ENCODE data around the gene C4BPB. TPM values are rescaled to one million over a fixed set of nuclear protein-coding genes. Genes with fewer than 3 reads are reported as not detected.

C4BPB gene
- total and polyA plus RNA-seq, 10 donors: 0.24 to 1.4 (median 0.59) TPM; not detected in 1

GRCh38 chr1:207084701-207085180 is 3.9 kb upstream of the C4BPB start:
- no peaks in the 10 kb centered on the region for H3K27me3 ChIP-seq (replicated peaks in 1 of 7)
- H3K4me1 ChIP-seq: peaks cover 0 to 26% (median 10%) of the 10 kb centered on the region in 6 donors
- no peak overlapping the region for H3K27ac ChIP-seq
- H3K9me3 ChIP-seq: no peaks in the 10 kb centered on the region
- H3K36me3 ChIP-seq: peaks cover 0 to 27% (median 0%) of the 10 kb centered on the region in 6 donors
- DNase-seq: no peak
- no peak for TF ChIP-seq POLR2A (IDR thresholded peaks at IDR 0.05)
- peak in 1 of 3 donors; percentile 40 for TF ChIP-seq POLR2AphosphoS5 (IDR thresholded peaks at IDR 0.05)
- TF ChIP-seq CTCF (IDR thresholded peaks at IDR 0.05 in 8 of 11, conservative IDR thresholded peaks at IDR 0.05 in 3 of 11): peak; percentile 44 to 80 (median 74)
- H3K4me3 ChIP-seq: no peak overlapping the region
- intact Hi-C loops (cut with DNase I; ENCODE audit: low total_unique reads): loop anchor here (5.0 kb wide), 4 partner anchors 98 to 413 kb away; partner anchors contain the start of genes CD55 and CR1
- WGBS, 5 donors: 17 to 25% (median 21%) methylated on average over 8 of the region's 8 CpGs

- Histone ChIP-seq H3K9me3 (no peaks in the 10 kb centered on the region), H3K4me3 (no peak overlapping the region), H3K27me3 (replicated peaks in 1 of 7) (no peaks in the 10 kb centered on the region), H3K4me1 (peaks cover 0 to 28% (median 10%) of the 10 kb centered on the region in 6 donors), H3K27ac (no peak overlapping the region), H3K36me3 (peaks cover 0 to 15% (median 0%) of the 10 kb centered on the region in 6 donors)
- TF ChIP-seq CTCF (IDR thresholded peaks at IDR 0.05 in 8 of 11, conservative IDR thresholded peaks at IDR 0.05 in 3 of 11): no peak
- TF ChIP-seq POLR2AphosphoS5 (IDR thresholded peaks at IDR 0.05): no peak
- no peak for TF ChIP-seq POLR2A (IDR thresholded peaks at IDR 0.05)
- no peak for DNase-seq
- intact Hi-C loops (cut with DNase I; ENCODE audit: low total_unique reads): loop anchor here (5.0 kb wide), 2 partner anchors 96 to 411 kb away; partner anchors contain the start of gene CR1
- 79 to 96% (median 84%) methylated on average over 3 of the region's 3 CpGs for WGBS, 5 donors
Observed at GRCh38 chr1:207085887-207086286, 2.8 kb upstream of the C4BPB start.

- intact Hi-C loops (cut with DNase I; ENCODE audit: low total_unique reads): loop anchor here (5.0 kb wide), 2 partner anchors 94 to 409 kb away; partner anchors contain the start of gene CR1
- DNase-seq: no peak
- peaks cover 0 to 28% (median 10%) of the 10 kb centered on the region in 6 donors for H3K4me1 ChIP-seq
- 78 to 95% (median 87%) methylated on average over 2 of the region's 2 CpGs for WGBS, 5 donors
- H3K4me3 ChIP-seq: no peak overlapping the region
- no peaks in the 10 kb centered on the region for H3K27me3 ChIP-seq (replicated peaks in 1 of 7)
- TF ChIP-seq POLR2A (IDR thresholded peaks at IDR 0.05) (no peak), CTCF (IDR thresholded peaks at IDR 0.05 in 8 of 11, conservative IDR thresholded peaks at IDR 0.05 in 3 of 11) (no peak), POLR2AphosphoS5 (IDR thresholded peaks at IDR 0.05) (no peak)
- H3K36me3 ChIP-seq: no peaks in the 10 kb centered on the region
- H3K27ac ChIP-seq: no peak overlapping the region
- no peaks in the 10 kb centered on the region for H3K9me3 ChIP-seq
Observed at GRCh38 chr1:207088161-207088560, 499 bp upstream of the C4BPB start.

GRCh38 chr1:207089627-207090355 is 1.1 kb downstream of the C4BPB start:
- H3K4me1 ChIP-seq: peaks cover 0 to 22% (median 7%) of the 10 kb centered on the region in 6 donors
- H3K4me3 ChIP-seq: peak overlapping the region in 2 of 8 donors; percentile 13 to 26
- H3K9me3 ChIP-seq: no peaks in the 10 kb centered on the region
- intact Hi-C loops (cut with DNase I; ENCODE audit: low total_unique reads): loop anchor here (5.0 kb wide), 2 partner anchors 93 to 408 kb away; partner anchors contain the start of gene CR1
- no peak for DNase-seq
- TF ChIP-seq POLR2A (IDR thresholded peaks at IDR 0.05) (no peak), CTCF (IDR thresholded peaks at IDR 0.05 in 8 of 11, conservative IDR thresholded peaks at IDR 0.05 in 3 of 11) (no peak), POLR2AphosphoS5 (IDR thresholded peaks at IDR 0.05) (no peak)
- WGBS, 5 donors: 93 to 94% (median 93%) methylated on average over 17 of the region's 17 CpGs
- H3K27ac ChIP-seq: no peak overlapping the region
- no peaks in the 10 kb centered on the region for H3K27me3 ChIP-seq (replicated peaks in 1 of 7)
- no peaks in the 10 kb centered on the region for H3K36me3 ChIP-seq
